SHP77 (cell line): ENCODE data around the gene C1QTNF12.

Source experiments
- DNase-seq, 2 experiments: peaks; one replicate each; lab custom pipeline; 2025; lab: John Stamatoyannopoulos, UW

Gene C1QTNF12

GRCh38 chr1:1213345-1214265 is 32.9 kb downstream of the C1QTNF12 start, which contains the start of gene TNFRSF4:
TNFRSF4 (minus strand) TSS chr1:1214153; CDS start chr1:1214127, 26 bp downstream.
- no peak for DNase-seq

DNA sequence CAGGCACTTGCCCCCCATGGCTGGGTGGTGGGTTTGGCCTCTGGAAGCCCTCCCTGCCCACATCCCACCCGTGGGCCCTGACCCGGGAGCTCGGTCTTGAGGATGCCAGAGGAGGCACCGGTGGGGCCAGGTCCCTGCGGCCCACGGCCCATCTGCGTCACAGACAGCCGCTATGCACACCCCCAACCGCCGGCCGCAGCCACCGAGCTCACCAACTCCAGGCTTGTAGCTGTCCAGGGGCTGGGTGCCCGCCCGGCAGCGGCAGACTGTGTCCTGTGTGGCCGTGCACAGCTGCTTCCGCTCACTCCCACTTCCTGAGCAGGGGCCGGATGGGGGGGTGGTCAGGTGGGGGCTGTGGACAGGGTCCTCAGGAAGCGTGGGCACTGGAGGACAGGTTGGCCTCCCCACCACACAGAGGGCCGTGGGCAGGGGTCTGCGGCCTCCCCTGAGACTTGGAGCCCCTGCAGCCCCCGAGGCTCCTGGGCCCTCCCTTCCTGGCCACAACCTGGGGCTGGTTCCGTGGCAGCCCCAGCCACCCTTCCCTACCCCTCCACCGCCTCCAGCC is 33.7 kb downstream of the C1QTNF12 start:
- no peak for DNase-seq

GRCh38 chr1:1211541-1212441 is 34.7 kb downstream of the C1QTNF12 start:
- no peak for DNase-seq

DNA sequence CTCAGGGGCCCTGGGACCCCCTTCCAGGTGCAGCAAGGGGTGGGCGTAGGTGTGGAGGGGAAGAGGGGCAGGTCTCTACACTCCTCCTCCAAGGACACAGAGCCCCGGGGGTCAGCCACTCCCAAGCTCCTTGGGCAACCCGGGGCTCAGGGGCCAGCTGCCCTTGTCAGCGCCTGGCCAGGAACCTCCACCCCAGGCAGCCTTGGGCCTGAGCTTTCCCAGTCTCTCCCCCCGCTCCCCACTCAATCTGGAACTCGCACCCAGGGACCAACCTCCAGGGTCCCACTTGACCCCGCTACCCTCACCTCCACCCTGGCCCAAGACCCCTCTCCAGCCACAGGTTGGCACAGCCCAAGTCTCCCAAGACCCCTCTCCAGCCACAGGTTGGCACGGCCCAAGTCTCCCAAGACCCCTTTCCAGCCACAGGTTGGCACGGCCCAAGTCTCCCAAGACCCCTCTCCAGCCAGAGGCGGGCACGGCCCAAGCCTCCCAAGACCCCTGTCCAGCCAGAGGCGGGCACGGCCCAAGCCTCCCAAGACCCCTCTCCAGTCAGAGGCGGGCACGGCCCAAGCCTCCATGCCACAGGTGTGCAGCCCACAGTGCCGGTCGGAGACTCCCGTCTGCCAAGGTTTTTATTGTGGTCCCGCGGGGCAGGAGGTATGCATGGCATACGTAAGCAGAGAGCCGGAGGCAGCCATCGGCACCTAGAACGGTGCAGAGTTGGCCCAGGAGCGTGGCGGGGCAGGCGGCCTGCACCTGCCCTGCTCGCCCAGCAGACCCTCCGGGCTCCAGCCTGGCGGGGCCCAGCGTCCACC is 35.6 kb downstream of the C1QTNF12 start:
- no peak for DNase-seq

DNA sequence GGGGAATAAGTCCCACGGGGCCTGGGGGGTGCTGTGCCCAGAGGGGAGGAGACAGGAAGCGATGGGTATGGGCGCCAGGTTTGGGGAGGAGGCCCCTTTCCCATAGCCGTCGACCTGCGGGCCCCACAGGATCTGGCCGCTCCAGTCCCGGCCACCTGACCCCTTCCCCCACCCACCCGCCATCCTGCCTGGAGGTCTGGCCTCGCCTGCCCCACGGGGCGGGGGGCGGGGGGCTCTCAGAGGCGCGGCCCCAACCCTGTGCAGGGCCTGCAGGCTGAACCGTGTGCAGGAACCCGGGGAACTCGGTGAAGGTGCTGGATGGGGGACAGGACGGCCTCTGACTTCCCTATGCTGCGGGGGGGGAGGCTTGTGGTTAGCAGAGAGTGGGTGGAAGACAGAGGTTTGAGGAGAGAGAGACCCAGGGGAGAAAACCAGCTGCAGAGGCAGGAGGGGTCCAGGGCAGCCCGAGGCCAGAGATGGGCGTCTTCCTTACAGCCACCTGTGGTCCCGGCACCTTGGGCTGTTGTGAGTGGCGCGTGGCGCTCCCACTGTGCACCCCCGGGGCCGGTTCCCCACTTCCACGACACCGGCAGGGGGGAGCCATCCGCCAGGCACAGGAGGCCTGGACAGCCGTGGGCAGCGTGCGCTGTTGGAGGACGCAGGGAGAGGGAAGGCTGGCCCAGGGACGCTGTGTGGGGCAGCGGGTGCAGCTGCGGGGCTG is 37.6 kb downstream of the C1QTNF12 start:
- DNase-seq = no peak

- no peak for DNase-seq
Measured at GRCh38 chr1:1207571-1207892, 39.0 kb downstream of the C1QTNF12 start.

GRCh38 chr1:1206966-1207531 is 39.5 kb downstream of the C1QTNF12 start:
- DNase-seq = no peak

- no peak for DNase-seq
Measured at GRCh38 chr1:1206376-1206965, 40.1 kb downstream of the C1QTNF12 start, which contains the start of gene TNFRSF18. TNFRSF18 (minus strand) TSS chr1:1206592; CDS start chr1:1206571, 21 bp downstream.

GRCh38 chr1:1205769-1206375 is 40.6 kb downstream of the C1QTNF12 start:
- no peak for DNase-seq

DNA sequence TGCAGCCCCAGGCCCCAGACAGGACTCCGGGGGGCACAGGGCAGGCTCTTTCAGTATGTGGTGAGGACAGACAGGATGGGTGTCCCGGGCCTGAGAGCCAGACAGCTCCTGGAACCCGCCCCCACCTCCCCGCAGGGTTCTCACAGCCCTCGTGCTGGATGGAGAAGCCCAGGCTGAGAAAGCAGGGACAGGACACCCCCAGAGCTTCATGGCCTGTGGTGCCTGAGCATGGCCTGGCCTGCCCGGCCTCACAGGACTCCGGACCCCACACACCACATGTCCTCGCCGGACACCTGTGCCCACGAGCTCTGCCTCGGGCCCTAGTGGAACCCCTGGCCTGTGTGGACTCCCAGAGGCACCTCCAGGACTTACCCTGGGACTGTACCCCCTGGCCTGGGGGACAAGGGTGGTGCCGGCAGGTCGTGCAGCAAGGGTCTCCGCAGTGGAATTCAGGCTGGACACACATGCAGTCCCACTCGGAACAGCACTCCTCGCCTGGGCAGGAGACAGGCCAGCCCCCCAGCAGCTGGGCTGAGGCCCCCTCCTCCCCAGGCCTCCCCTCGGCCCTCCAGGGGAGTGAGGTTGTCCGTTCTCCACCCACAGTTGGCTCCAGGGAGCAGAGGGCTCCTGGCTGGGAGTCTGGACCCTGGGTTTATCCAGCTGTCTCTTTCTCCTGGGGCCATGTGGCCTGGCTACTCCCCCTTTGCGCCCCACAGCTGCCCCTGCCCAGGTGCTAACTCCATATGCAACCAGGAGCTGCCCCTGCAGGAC is 41.3 kb downstream of the C1QTNF12 start:
- no peak for DNase-seq

DNA sequence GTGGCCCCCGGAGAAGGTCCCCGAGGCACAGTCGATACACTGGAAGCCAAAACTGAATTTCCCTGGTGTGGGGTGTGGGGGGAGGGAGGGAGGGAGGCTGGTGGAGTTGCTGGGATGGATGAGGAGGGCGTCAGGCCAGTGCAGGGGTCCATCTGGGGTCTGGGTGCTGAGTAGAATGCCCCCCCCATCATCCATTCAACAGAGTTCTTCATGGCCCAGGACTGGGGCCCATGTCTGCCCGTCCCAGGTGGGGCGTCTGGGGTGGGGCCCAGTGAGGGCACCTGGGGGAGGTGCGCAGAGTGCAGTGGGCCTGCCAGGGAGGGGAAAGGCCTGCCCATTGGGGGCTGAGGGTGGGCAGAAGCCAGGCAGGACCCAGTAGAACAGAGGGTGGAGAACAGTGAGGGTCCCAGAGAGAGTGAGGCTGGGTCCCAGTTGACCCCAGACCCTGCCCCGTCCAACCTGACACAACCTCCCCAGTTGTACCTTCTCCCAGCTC is 42.0 kb downstream of the C1QTNF12 start:
- no peak for DNase-seq

DNA sequence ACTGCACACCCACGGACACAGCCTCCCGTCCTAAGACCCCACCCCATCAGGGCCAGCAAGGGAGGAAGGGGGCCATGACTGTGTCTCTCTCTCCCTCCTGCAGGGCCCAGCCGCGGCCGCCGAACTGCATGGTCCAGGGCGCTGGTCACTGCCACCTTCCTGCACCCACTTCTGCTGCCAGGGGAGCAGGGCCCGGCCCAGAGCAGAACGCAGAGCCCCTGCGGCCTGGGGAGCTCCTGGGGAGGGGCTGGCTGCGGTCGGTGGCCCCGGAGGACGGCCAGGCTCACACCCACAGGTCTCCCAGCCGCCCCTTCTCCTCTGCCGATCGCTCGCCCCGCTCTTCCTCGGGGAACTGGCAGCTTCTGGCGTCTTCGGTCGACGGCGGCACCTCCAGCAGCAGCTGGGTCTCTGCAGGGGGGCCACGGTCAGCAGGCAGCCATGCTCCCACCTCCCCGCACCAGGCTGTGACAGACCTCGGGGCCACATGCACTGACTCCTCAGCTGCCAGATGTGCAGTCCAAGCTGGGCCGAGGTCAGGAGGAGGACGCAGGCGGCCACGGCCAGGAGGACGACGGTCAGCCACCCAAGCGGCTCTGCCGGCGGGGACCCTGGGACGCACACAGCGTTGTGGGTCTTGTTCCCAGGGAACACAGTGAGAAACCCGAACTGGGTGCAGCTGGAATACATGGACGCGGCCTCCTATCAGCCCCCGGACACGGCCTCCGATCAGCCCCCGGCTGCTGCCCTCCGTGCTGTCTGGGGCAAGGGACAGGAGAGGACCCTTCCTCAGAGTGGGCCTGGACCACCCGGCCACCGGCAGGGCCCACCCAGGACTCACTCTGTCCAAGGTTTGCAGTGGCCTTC is 42.7 kb downstream of the C1QTNF12 start:
- DNase-seq = no peak

GRCh38 chr1:1202831-1203560 is 43.5 kb downstream of the C1QTNF12 start:
- DNase-seq = no peak

DNA sequence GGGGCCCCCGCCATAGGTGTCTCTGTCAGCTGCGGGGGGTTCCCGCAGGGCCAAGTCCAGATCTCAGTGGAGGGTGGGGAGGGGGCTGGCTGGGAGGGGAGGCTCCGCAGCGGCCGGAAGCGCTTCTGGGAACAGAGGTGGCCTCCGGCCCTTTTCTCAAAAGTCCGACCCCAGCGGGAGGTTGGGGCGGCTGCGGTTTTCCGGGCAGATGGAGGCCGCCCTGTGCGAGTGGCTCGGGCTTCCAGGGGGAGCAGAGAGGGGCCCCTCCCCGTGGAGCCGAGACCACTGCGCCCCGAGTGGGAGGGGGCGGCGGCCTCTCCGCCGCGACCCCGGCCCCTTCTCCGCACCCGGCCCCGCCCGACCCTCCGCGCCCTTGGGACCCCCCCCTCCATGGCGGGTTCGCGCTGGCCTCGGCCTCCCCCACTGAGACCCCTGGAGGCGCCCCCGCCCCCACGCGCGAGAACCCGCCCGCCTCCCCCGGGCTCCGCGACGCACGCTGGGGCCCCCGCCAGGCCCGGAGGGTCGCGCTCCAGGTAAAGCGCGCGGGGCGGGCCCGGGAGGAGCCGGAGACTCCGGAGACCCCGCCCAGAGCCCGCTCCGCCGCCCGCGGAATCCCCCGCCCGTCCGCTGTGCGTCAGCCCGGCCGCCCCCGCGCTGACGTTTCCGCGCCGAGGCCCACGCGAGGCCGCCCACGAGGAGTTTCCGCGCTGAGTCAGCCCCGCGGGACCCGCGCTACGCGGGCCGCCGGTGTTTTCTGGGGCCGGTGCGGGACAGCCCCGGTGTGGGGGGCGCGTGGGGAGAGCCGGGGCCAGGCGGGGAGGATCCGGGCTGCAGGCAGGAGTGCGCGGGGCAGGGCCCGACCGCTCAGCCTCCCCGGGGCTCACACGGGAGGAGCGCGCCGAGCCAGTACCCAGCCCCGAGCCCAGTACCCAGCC is 45.4 kb downstream of the C1QTNF12 start:
- DNase-seq = no peak

DNA sequence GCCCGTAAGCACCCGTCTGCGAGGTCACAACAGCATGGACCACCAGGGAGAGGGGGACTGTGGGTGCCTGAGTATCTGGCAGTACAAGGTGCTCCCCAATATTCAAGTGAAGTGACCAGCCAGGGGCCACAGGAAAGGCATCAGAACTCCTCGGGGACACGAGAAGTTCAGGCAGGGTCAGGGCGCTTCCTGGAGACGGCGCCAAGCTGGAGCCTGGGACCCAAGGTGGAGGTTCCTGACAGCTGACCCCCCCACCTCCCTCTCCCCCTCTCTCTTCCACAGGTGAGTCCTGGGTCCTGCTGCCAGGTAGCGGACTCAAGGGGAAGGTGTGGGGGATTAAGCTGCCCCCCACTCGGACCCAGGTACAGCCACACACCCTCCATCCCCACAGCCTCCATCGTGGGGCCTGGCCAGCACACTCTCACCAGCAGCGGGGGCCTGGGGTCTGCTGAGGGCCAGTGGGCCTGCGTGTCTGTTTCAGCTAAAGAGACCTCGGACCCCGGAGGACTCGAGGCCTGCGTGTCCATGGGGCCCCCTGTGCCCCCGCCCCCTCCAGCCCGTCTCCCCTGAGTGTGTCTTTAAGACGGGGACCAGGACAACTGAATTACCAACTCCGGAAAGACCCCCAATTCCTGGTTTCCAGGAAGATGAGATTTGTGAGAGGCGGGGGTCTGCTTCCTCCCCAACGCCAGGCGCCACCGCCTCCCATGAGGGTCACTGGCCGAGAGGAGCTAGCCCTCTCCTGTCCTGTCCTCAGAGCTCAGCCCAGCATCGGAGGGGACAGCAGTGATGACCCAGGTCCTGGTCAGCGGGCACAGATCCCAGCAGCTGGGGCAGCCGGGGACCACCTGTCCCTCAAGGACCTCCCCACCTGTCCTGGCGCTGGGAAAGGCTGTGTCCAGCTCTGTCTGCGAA is 46.3 kb downstream of the C1QTNF12 start:
- no peak for DNase-seq
